ENCODE measurements around the gene SMAD5.

The SMAD5 gene

GRCh38 chr5:136221340-136221739 is 88.7 kb downstream of the SMAD5 start:
- peaks cover 9% of the 10 kb centered on the region for H3K27me3 Mint-ChIP-seq (ENCODE audit: low read depth, poor library complexity)
- H3K27ac Mint-ChIP-seq: peak overlapping the region; percentile 3
- H3K4me1 Mint-ChIP-seq: no peaks in the 10 kb centered on the region
- DNase-seq: no peak
- peaks cover 39% of the 10 kb centered on the region for H3K9me3 Mint-ChIP-seq
- H3K4me3 Mint-ChIP-seq: no peak overlapping the region
- H3K36me3 Mint-ChIP-seq (ENCODE audit: low read depth): peaks cover 4% of the 10 kb centered on the region
- TF ChIP-seq CTCF (IDR thresholded peaks at IDR 0.05): no peak

- DNase-seq: no peak
- Mint-ChIP-seq H3K4me3 (no peak overlapping the region), H3K36me3 (ENCODE audit: low read depth) (peaks cover 4% of the 10 kb centered on the region), H3K9me3 (peaks cover 39% of the 10 kb centered on the region), H3K4me1 (no peaks in the 10 kb centered on the region), H3K27me3 (ENCODE audit: low read depth, poor library complexity) (peaks cover 19% of the 10 kb centered on the region), H3K27ac (no peak overlapping the region)
- TF ChIP-seq CTCF (IDR thresholded peaks at IDR 0.05): no peak
Measured at GRCh38 chr5:136222580-136223235, 90.1 kb downstream of the SMAD5 start.

- no peak for DNase-seq
- no peak overlapping the region for H3K27ac Mint-ChIP-seq
- peaks cover 10% of the 10 kb centered on the region for H3K4me1 Mint-ChIP-seq
- H3K27me3 Mint-ChIP-seq (ENCODE audit: low read depth, poor library complexity): peaks cover 42% of the 10 kb centered on the region
- H3K9me3 Mint-ChIP-seq: peaks cover 23% of the 10 kb centered on the region
- no peak for TF ChIP-seq CTCF (IDR thresholded peaks at IDR 0.05)
- no peak overlapping the region for H3K4me3 Mint-ChIP-seq
- no peaks in the 10 kb centered on the region for H3K36me3 Mint-ChIP-seq (ENCODE audit: low read depth)
Measured at GRCh38 chr5:136225796-136226195, 93.2 kb downstream of the SMAD5 start.

GRCh38 chr5:136226401-136226800 is 93.8 kb downstream of the SMAD5 start:
- Mint-ChIP-seq H3K9me3 (peaks cover 17% of the 10 kb centered on the region), H3K36me3 (ENCODE audit: low read depth) (no peaks in the 10 kb centered on the region), H3K4me3 (no peak overlapping the region), H3K27ac (no peak overlapping the region), H3K27me3 (ENCODE audit: low read depth, poor library complexity) (peaks cover 43% of the 10 kb centered on the region), H3K4me1 (peaks cover 10% of the 10 kb centered on the region)
- DNase-seq: no peak
- no peak for TF ChIP-seq CTCF (IDR thresholded peaks at IDR 0.05)

- Mint-ChIP-seq H3K4me1 (peaks cover 13% of the 10 kb centered on the region), H3K9me3 (no peaks in the 10 kb centered on the region), H3K27me3 (ENCODE audit: low read depth, poor library complexity) (peaks cover 45% of the 10 kb centered on the region), H3K36me3 (ENCODE audit: low read depth) (no peaks in the 10 kb centered on the region), H3K27ac (no peak overlapping the region), H3K4me3 (peak overlapping the region; percentile 8)
- no peak for DNase-seq
- no peak for TF ChIP-seq CTCF (IDR thresholded peaks at IDR 0.05)
Measured at GRCh38 chr5:136228136-136228757, 95.6 kb downstream of the SMAD5 start.

- Mint-ChIP-seq H3K27ac (no peak overlapping the region), H3K27me3 (ENCODE audit: low read depth, poor library complexity) (peaks cover 41% of the 10 kb centered on the region), H3K9me3 (no peaks in the 10 kb centered on the region), H3K4me3 (no peak overlapping the region), H3K4me1 (peaks cover 19% of the 10 kb centered on the region), H3K36me3 (ENCODE audit: low read depth) (no peaks in the 10 kb centered on the region)
- no peak for DNase-seq
- TF ChIP-seq CTCF (IDR thresholded peaks at IDR 0.05): no peak
Measured at GRCh38 chr5:136230176-136230575, 97.5 kb downstream of the SMAD5 start.
